HFFc6 (cell line): ENCODE results near the gene SCT. TPM values are rescaled to one million over a fixed set of nuclear protein-coding genes. Genes with fewer than 3 reads are reported as not detected.
A peak's percentile ranks its signal among the peaks of the same experiment; 100 is the strongest.

Experiments
- DNase-seq: peaks from one replicate; pipeline ENCODE4 v3.0.0-alpha.2; 2018
- H3K27ac Mint-ChIP-seq: 2 replicates; pipeline ENCODE4 v1.8.0; 2020; ENCODE audit warnings: mild to moderate bottlenecking, mixed read lengths
- H3K27me3 Mint-ChIP-seq: 2 replicates; pipeline ENCODE4 v1.8.0; 2021; ENCODE audit warnings: mild to moderate bottlenecking, moderate library complexity, mixed read lengths; ENCODE audit not compliant: insufficient read depth
- H3K36me3 Mint-ChIP-seq: 2 replicates; pipeline ENCODE4 v1.8.0; 2021; ENCODE audit warnings: low read depth, mixed read lengths
- H3K4me1 Mint-ChIP-seq: 2 replicates; pipeline ENCODE4 v1.8.0; 2020; ENCODE audit warnings: low read depth, mixed read lengths
- H3K4me3 Mint-ChIP-seq: 2 replicates; pipeline ENCODE4 v1.8.0; 2020; ENCODE audit warnings: mild to moderate bottlenecking, moderate library complexity, mixed read lengths
- H3K9me3 Mint-ChIP-seq: 2 replicates; pipeline ENCODE4 v1.8.0; 2020; ENCODE audit warnings: mild to moderate bottlenecking, mixed read lengths
- total RNA-seq, 6 experiments: library from RNA; stranded (reverse); fragmentation: NEBNext Ultra II Directional; extraction: Animal tissue kit (Norgen Biotek cat#: 25700); gene quantifications; 2 replicates in 1 of 6; 3 replicates in 5 of 6; pipeline ENCODE4 v1.2.3, GENCODE V29; 2021
- TF ChIP-seq, protein P1 (sequence below): fragments of 200-600 bp; sonication (generic); IDR thresholded peaks from 2 replicates; pipeline ENCODE4 v1.5.0; 2021; ENCODE audit warnings: antibody characterized with exemption, mild to moderate bottlenecking

Gene SCT
- total RNA-seq, 6 experiments from 2014 or later = not detected

DNA sequence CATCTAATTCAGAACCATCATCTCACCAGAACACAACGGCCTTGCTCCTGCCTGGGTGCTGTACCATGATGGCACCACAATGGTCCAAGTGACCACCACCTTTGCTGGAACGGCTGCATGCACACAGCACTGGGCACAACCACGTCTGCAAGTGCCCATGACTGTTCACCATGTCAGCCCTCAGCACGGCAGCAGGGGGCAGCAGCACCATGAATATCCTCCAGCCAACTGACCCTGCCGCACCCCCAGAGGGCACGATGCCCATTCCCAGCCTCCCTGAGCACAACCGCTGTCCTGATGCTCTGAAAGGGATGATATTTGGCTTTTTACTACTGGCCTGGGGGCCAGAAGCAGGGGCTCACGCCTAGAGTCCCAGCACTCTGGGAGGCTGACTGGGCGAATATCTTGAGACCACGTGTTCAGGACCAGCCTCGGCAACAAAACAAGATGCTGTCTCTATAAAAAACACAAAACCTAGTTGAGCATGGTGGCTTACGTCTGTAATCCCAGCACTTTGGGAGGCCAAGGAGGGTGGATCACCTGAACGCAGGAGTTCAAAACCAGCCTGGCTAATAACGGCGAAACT lies 35.8 kb upstream of the SCT start:
- TF ChIP-seq, protein P1, sequence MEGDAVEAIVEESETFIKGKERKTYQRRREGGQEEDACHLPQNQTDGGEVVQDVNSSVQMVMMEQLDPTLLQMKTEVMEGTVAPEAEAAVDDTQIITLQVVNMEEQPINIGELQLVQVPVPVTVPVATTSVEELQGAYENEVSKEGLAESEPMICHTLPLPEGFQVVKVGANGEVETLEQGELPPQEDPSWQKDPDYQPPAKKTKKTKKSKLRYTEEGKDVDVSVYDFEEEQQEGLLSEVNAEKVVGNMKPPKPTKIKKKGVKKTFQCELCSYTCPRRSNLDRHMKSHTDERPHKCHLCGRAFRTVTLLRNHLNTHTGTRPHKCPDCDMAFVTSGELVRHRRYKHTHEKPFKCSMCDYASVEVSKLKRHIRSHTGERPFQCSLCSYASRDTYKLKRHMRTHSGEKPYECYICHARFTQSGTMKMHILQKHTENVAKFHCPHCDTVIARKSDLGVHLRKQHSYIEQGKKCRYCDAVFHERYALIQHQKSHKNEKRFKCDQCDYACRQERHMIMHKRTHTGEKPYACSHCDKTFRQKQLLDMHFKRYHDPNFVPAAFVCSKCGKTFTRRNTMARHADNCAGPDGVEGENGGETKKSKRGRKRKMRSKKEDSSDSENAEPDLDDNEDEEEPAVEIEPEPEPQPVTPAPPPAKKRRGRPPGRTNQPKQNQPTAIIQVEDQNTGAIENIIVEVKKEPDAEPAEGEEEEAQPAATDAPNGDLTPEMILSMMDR = peak; percentile 86
- Mint-ChIP-seq H3K36me3 (peaks cover 9% of the 10 kb centered on the region), H3K4me3 (no peak overlapping the region), H3K4me1 (peaks cover 15% of the 10 kb centered on the region), H3K27me3 (no peaks in the 10 kb centered on the region; the same call in 1 of the 2 replicates), H3K9me3 (no peaks in the 10 kb centered on the region), H3K27ac (no peak overlapping the region; the same call in 1 of the 2 replicates)
- peak; percentile 28 for DNase-seq

DNA sequence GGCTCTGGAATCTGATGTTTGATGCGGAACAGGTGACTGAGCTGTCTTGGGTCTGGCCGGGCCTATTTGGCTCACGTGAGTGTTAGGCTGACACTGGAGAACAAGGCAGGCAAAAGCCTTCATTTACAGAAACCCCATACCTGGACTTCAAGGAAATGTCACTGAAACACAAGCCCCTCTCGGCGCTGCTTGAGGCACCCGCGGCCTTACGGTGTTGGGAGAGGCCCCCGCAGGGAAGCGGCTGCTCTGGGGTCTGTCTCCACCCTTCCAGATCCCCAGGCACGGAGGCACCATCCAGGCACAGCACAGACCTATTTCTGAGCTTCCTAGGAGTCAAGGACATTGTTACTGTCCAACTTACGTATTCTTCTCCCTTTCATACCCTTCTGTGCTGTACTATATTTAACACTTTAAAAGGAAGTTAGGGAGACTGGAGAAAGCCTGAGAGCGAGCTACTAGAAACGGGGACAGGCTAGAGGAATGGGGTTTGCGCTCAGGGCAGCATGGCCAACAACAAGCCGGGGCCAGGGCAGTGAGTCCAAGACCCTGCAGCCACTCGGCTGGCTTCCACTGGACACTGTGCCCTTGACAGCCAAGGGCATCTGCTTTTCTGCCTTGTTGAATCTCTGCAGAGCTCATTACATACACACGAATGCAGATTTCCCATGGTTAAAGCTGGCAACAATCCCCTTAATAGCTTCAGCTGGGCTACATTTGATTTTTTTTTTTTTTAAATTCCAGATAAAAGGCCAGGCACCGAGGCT lies 33.9 kb upstream of the SCT start:
- Mint-ChIP-seq H3K36me3 (peaks cover 4% of the 10 kb centered on the region), H3K9me3 (no peaks in the 10 kb centered on the region), H3K4me1 (peaks cover 8% of the 10 kb centered on the region), H3K27ac (no peak overlapping the region), H3K27me3 (peaks cover 4% of the 10 kb centered on the region; the same call in 1 of the 2 replicates), H3K4me3 (no peak overlapping the region)
- TF ChIP-seq, protein P1 = no peak
- DNase-seq = no peak

DNA sequence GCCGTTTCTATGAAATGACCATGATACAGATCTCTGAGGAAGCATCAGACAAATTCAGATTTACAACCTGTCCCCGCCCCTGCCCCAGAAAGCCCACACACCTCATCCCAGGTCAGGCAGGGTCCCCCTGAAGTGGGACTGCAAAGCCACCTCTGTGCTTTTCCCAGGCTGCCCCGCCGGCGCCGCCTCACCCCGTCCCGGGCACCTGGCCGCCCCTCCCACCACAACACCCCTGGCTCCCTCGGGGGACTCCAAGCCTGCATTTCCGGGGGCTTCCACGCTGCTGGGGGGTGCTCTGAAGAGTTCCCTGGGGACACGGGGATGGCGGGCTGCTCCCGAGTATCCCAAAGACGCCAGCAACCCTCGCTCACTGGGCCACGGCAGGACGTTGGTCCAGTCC lies 33.3 kb upstream of the SCT start:
- peaks cover 4% of the 10 kb centered on the region; the same call in 1 of the 2 replicates for H3K27me3 Mint-ChIP-seq
- H3K9me3 Mint-ChIP-seq = no peaks in the 10 kb centered on the region
- TF ChIP-seq, protein P1 = no peak
- H3K4me3 Mint-ChIP-seq = no peak overlapping the region
- H3K27ac Mint-ChIP-seq = no peak overlapping the region
- no peak for DNase-seq
- H3K36me3 Mint-ChIP-seq = peaks cover 1% of the 10 kb centered on the region; the same call in 1 of the 2 replicates
- H3K4me1 Mint-ChIP-seq = peaks cover 3% of the 10 kb centered on the region

DNA sequence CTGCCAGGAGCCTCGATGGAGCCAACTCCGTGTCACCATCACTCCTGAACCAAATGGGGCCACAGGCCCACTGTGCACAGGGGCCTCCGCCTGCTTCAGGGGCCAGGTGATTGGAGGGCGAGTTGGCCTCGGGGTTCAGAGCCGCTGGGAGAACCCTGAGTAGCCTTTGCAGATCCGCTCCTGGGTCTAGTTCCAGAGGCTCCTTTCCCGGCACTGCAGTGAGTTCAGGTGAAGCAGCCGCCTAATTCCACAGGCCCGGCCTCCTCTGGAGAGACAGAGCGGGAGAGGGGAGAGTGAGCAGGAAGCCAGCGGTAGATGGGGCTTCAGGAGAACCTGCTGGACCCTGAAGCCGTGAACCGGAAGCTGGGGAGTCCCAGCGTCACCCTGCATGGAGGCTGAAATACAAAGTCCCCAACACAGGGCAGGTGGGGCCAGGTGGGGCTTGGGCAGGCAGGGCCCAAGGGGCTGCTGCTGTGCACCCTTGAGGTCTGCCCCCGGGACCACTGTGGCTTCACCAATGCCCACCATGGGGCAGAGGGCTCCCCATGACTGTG lies 32.6 kb upstream of the SCT start:
- Mint-ChIP-seq H3K9me3 (no peaks in the 10 kb centered on the region), H3K27ac (no peak overlapping the region), H3K4me1 (no peaks in the 10 kb centered on the region), H3K27me3 (peaks cover 4% of the 10 kb centered on the region; the same call in 1 of the 2 replicates), H3K4me3 (no peak overlapping the region), H3K36me3 (no peaks in the 10 kb centered on the region)
- DNase-seq = no peak
- TF ChIP-seq, protein P1 = no peak

DNA sequence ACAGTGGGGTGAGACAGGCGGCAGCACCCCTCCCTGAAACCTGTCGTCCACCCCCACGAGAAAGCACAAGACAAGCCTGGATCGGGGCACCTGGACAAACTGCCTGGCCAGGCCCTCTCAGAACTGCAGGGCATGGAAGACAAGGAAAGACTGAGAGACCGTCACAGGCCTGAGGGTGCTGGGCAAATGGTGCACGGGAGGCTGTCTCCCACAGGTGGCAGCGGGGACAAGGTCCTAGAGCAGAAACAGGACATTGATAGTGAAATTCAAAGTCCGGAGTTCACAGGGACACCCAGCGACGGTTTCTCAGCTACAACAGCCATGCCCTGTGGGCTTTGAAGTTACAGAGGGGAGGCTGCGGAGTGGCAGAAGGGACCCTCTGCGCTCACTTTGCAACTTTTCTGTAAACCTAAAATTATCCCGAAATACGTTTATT lies 30.7 kb upstream of the SCT start:
- Mint-ChIP-seq H3K27ac (no peak overlapping the region), H3K27me3 (peaks cover 4% of the 10 kb centered on the region; the same call in 1 of the 2 replicates), H3K4me3 (no peak overlapping the region), H3K9me3 (no peaks in the 10 kb centered on the region), H3K36me3 (no peaks in the 10 kb centered on the region), H3K4me1 (no peaks in the 10 kb centered on the region)
- no peak for DNase-seq
- TF ChIP-seq, protein P1 = no peak
